IMR-90 (cell line): ENCODE data around the gene NSF.
"Not testable (repeated sequence)": the region's sequence is repeated elsewhere in the genome, so short reads cannot be mapped to it uniquely, and the experiment has no call there.

ENCODE experiments used
- CEBPB ChIP-seq: IDR thresholded peaks from 2 replicates; pipeline ENCODE4 v1.6.1; 2012; ENCODE audit warnings: low read depth, low read length, improper control_type of control experiment
- POLR2A ChIP-seq: IDR thresholded peaks from 2 replicates; pipeline ENCODE4 v1.6.1; 2012; ENCODE audit warnings: mild to moderate bottlenecking, low read depth, low read length
- RAD21 ChIP-seq: IDR thresholded peaks from 2 replicates; pipeline ENCODE4 v1.6.1; 2012; ENCODE audit warnings: low read length, improper control_type of control experiment
- TF ChIP-seq, protein P1 (sequence below): conservative IDR thresholded peaks from 2 replicates; pipeline ENCODE4 v1.5.1; 2012; ENCODE audit warnings: mild to moderate bottlenecking, low read depth, low read length, improper control_type of control experiment

DNA sequence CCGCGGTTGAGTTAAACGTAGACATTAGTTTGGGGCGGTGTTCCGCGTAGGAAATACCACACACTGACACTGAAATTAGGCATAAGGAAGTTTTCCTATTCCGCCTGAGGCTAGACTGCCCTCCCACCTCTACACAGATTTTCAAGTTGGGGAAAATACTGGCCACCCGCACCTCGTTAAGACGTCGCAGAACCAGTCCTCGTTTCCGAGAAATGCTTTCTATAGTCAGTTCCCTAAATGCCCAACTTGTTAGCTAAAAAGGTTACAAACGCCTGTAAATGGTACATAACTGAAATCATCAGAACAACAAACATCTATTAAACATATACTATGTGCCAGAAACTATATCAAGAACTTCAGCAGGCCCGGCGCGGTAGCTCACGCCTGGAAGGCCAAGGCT, 10.4 kb upstream of the NSF start:
- TF ChIP-seq CEBPB, POLR2A, RAD21: not testable (repeated sequence)
- TF ChIP-seq, protein P1, sequence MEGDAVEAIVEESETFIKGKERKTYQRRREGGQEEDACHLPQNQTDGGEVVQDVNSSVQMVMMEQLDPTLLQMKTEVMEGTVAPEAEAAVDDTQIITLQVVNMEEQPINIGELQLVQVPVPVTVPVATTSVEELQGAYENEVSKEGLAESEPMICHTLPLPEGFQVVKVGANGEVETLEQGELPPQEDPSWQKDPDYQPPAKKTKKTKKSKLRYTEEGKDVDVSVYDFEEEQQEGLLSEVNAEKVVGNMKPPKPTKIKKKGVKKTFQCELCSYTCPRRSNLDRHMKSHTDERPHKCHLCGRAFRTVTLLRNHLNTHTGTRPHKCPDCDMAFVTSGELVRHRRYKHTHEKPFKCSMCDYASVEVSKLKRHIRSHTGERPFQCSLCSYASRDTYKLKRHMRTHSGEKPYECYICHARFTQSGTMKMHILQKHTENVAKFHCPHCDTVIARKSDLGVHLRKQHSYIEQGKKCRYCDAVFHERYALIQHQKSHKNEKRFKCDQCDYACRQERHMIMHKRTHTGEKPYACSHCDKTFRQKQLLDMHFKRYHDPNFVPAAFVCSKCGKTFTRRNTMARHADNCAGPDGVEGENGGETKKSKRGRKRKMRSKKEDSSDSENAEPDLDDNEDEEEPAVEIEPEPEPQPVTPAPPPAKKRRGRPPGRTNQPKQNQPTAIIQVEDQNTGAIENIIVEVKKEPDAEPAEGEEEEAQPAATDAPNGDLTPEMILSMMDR = not testable (repeated sequence)
